ENCODE measurements around the gene EIF5A2.
"Not testable (repeated sequence)": the region's sequence is repeated elsewhere in the genome, so short reads cannot be mapped to it uniquely, and the experiment has no call there.

The EIF5A2 gene

DNA sequence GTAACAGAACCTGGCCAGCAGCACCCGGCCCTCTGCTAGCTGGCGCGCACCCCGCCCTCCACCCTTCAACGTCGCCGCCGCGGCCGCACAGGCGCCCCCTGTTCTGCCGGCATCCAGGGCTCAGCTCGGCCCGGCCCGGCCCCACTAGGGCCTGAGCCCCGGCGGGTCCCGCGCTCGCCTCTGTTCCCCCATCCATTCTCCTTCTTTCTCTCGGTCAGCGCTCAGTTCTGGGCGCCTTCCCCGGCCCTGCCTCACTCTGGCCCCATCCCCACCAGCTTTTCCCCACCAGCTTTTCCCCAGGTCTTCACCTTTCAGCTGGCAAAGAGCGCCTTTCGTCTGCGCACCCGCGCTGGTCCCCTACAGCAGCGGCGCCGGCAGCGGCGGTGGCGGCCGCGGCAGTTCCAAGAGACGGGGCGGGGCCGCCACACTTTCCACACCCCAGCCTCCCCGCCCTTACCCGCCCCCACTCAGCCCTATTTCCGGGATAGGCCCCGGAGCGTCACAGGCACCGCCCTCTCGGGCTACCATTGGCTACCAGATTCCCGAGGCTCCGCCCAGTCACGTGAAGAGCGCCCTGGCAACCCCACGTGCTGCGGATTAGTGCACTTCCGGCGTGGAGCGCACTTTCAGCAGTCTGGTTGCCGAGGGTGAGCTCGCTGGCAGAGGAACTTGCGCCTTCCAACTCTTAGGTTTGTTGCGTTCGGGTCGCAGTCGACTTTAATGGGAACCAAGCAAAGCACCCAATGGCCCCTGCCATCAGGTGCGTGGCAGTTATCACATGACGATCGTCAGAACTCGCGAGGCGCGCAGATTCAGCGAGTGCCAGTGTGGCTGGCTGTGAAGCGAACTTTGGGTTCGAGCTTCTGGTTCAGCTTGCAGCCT lies at the start of gene EIF5A2:
EIF5A2 (minus strand) TSS at position 403 of the 882 bp plus-strand sequence. CDS start 831 bp downstream, outside the sequence.
- DNase-seq (ENCODE audit: low read depth in 2 of 2): peak; percentile 92 to 95

DNA sequence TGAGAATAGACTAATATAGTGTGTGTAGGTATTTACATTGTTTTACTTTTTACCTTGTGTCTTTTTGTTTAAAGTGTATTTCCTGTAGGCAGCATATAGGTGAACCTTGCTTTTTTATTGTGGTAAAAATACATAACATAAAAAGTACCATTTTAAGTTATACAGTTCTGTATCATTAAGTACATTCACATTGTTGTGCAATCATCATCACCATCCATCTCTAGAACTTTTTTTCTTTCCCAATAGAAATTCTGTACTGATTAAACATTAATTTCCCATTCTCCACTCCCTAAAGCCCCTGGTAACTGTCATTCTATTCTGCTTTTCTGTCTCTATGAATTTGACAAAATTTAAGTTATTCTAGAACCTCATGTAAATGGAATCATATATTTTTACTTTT lies 48.2 kb upstream of the EIF5A2 start:
- DNase-seq (ENCODE audit: low read depth in 2 of 2): no peak

DNA sequence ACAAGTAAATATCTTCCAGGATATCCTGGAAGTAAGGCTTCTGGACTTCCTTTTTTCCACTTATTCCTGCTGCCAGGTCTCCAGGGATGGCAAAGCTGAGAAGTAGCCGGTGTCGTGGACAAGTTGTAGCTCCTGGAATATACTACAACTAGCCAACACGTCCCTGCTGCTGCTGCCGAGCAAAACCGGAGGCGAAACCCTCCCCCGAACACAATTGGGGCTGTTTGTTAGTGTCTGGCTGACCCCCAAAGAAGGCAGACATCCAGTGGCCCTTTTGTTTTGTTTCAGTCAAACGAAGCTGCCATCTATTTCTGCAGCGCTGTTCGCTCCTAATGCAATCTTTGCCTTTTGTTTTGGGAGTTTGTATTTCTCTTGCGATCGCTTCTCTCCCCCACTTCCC lies 45.3 kb upstream of the EIF5A2 start:
- DNase-seq (ENCODE audit: low read depth in 2 of 2): no peak

DNA sequence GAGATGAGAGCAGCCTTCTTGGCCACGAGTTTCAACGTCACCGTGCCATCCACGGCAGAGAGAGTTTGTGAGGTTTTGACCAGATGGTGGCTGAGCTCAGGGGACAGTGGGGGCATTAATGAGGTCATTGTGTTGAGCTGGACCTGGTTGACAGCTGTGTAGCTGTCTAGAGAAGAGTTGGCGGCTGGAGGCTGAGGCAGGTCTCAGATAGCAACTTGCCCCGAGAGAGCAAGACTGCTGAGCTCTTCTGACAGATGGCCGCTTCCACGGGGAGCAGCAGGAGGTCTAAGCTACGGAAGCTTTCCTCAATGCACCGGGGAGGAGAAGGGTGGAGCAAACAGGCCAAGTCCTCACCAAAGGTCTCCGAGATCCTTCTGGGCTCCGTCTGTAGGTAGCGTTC lies 44.8 kb upstream of the EIF5A2 start:
- no peak for DNase-seq (ENCODE audit: low read depth in 2 of 2)

DNA sequence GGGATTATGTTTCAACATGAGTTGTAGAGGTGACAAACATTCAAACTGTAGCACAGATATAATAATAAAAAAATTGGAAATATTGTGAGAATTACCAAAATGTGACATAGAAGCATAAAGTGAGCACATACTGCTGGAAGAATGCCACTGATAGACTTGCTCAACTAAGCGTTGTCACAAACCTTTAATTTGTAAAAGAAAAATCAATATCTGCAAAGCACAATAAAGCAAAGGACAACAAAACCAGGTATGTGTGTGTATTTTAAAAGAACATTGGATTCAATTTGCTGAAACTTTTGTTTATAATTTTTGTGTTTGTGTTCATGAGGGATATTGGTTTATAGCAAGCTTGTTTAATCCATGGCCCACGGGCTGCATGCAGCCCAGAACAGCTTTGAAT lies 40.8 kb upstream of the EIF5A2 start:
- DNase-seq (ENCODE audit: low read depth in 2 of 2): no peak

DNA sequence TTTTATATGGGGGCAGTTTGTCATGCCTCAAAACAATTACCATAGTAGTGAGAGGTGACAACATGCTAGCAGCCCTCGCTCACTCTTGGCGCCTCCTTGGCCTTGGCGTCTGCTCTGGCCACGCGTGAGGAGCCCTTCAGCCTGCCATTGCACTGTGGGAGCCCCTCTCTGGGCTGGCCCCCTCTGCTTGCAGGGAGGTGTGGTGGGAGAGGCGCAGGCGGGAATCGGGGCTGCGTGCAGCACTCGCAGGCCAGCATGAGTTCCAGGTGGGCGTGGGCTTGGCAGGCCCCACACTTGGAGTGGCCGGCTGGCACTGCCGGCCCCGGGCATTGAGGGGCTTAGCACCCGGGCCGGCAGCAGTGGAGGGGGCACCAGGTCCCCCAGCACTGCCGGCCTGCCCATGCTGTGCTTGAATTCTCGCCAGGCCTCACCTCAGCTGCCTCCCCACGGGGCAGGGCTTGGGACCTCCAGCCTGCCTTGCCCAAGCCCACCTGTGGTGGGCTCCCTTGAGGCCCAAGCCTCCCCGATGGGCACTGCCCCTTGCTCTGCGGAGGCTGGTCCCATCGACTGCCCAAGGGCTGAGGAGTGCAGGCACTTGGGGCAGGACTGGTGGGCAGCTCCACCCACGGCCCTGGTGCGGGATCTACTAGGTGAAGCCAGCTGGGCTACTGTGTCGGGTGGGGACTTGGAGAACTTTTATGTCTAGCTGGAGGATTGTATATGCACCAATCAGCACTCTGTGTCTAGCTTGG lies 38.8 kb upstream of the EIF5A2 start:
- DNase-seq (ENCODE audit: low read depth in 2 of 2): no peak

DNA sequence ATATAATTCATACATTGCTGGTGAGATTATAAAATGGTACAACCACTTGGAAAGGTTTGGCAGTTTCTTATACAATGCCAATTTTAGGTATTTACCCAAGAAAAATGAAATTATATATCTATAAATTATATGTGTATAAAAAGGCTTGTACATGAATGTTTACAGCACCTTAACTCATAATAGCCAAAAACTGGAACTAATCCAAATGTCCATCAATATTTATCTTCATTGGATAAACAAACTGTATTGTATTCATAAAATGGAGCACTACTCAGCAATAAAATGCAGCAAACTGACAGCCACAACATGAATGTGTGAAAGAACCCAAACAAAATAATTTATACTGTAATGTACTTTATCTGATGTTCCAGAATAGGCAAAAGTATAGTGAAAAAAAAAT lies 33.6 kb upstream of the EIF5A2 start:
- no peak for DNase-seq (ENCODE audit: low read depth in 2 of 2)

DNA sequence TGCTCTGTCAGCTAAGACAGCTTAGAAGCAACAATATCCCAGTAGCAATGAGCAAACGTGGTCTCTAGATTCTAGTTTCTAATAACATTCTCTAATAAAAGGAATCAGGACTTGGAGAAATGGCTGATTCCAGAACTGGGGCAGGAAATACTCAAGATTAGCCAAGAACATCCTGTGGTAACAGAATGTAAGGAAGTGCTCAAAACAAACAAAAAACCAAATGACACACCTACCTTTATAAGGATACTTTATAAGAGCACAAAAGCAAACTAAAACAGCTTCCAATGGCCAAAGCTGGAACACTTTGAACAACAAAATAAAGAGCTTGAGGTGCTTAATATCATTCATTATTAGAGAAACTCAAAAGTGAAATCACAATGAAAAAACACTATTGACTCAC lies 33.1 kb upstream of the EIF5A2 start:
- no peak for DNase-seq (ENCODE audit: low read depth in 2 of 2)

DNA sequence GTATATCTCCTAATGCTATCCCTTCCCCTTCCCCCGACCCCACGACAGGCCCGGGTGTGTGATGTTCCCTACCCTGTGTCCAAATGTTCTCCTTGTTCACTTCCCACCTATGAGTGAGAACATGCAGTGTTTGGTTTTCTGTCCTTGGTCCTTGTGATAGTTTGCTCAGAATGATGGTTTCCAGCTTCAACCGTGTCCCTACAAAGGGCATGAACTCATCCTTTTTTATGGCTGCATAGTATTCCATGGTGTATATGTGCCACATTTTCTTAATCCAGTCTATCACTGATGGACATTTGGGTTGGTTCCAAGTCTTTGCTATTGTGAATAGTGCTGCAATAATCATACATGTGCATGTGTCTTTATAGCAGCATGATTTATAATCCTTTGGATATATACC lies 24.6 kb upstream of the EIF5A2 start:
- DNase-seq (ENCODE audit: low read depth in 2 of 2): not testable (repeated sequence)

DNA sequence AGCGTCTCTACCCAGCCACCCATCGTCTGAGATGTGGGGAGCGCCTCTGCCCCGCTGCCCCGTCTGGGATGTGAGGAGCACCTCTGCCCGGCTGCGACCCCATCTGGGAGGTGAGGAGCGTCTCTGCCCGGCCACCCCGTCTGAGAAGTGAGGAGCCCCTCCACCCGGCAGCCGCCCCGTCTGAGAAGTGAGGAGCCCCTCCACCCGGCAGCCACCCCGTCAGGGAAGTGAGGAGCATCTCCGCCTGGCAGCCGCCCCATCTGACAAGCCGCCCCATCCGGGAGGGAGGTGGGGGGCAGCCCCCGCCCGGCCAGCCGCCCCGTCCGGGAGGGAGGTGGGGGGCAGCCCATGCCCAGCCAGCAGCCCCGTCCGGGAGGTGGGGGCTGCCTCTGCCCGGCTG lies 15.1 kb upstream of the EIF5A2 start:
- not testable (repeated sequence) for DNase-seq (ENCODE audit: low read depth in 2 of 2)

DNA sequence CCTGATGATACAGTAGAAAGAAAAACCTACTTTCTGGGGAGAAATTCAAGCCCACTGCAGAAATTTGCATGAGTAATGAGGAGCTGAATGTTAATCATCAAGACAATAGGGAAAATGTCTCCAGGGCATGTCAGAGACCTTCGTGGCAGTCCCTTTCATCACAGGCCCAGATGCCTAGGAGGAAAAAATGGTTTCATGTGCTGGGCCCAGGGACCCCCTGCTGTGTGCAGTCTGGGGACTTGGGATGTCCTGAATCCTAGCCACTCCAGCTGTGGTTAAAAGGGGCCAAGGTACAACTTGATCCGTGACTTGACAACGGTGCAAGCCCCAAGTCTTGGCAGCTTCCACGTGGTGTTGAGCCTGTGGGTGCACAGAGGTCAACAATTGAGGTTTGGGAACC lies 10.3 kb upstream of the EIF5A2 start:
- DNase-seq (ENCODE audit: low read depth in 2 of 2): no peak

DNA sequence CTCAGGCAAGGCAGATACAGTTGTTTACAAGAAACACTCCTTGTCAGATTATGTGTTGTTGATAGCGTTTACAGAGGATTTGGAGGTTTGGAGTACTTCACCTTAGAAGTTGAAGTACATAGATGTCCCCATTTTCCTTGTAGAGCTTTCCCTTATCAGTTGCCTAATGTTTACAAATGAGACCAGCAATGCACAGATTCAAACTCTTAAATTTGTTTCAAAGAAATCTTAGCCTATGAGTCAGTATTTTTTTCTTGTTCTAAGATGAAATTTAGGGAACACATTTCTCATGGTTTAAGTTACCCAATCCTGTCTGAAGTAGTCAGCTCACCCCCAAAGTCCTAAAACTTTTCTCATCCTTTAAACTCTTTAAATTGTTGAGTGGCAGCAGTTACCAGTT lies 6.3 kb upstream of the EIF5A2 start:
- DNase-seq (ENCODE audit: low read depth in 2 of 2): no peak

DNA sequence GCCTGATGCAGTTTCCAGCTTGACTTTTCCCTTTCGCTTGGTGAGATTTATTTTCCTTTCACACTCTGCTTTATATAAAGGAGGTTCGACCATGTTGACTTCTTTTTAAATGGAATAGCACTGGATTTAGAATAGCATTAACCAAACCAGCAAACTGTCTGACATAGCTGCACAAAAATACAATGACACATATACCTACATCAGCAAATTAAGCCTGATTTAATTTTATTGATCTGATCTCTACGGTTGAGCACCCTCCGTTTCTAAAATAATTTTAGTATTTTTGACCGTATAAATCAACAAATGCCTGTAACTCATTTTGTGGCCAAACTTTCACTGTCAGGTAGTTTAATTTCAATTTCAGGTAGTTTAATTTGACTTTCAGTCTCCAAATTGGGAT lies 5.8 kb upstream of the EIF5A2 start:
- DNase-seq (ENCODE audit: low read depth in 2 of 2): no peak

DNA sequence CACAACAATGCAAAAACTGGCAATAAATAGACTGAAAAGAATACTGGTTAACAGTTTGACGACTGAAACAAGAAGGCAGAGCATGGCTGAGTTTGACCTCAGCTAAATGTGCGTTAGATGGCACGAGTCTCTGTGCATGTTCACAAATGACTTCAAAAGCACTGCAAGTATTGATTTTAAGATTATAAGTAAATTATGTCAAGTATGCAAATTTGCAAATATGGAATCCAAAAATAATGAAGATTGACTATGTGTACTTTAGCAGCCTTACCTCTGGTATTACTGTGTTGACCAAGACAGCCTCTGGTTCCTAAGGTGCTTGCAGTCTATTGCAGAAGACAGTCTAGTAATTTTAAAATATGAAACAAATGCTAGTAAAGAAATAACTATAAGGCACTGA lies 2.6 kb upstream of the EIF5A2 start:
- DNase-seq (ENCODE audit: low read depth in 2 of 2): no peak

DNA sequence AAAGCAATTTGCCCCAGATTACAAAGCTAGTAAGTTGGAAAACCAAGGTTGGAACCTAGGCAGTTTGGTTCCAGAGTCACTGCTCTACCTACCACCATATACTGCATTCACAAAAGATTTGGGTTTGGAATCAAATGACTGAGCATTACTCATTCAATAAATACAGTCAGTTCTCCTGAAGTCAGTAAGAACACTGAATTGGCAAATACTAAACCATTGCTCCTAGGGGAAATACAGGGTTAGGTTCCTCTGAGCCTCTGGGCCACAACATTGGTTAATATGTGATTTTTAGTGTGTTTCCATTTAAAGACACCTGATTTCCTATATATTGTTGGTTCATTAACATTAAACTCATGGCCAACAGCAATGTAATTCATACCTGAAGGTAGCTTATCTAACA lies 2.1 kb upstream of the EIF5A2 start:
- no peak for DNase-seq (ENCODE audit: low read depth in 2 of 2)

DNA sequence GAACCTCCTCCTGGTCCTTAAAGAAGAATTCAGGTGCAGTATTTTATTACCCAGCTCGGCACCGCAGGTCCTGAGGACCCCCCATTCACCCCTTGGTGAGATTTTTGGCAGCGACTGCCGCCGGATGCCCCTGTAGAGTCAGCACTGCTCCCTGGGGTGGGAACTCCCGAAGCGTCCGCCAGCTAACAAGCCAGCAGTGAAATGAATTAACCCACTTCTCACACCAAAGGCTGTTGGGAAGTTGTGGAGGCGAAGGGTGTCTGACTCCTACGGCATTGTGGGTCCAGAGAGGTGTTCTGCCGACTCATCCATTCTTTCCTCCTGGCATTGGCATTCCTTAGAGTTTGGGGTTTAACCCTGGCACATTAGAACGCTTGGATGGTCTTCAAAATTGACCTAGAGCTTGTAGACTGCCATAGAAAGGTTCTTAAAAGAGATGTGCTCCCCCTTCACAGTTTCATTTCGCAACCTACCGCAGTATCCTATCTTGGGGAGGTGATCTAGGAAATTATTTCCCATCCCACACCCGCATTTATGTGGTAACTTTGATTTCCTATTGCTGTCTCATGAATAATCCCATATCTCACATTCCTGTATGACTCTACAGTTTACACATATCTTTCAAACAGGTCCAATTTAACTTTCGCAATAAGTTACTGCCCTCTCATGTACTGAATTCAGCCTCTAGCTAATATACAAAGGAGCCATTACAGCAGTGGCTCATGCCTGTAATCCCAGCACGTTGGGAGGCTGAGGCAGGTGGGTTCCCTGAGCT lies 879 bp upstream of the EIF5A2 start:
- DNase-seq (ENCODE audit: low read depth in 2 of 2): no peak

DNA sequence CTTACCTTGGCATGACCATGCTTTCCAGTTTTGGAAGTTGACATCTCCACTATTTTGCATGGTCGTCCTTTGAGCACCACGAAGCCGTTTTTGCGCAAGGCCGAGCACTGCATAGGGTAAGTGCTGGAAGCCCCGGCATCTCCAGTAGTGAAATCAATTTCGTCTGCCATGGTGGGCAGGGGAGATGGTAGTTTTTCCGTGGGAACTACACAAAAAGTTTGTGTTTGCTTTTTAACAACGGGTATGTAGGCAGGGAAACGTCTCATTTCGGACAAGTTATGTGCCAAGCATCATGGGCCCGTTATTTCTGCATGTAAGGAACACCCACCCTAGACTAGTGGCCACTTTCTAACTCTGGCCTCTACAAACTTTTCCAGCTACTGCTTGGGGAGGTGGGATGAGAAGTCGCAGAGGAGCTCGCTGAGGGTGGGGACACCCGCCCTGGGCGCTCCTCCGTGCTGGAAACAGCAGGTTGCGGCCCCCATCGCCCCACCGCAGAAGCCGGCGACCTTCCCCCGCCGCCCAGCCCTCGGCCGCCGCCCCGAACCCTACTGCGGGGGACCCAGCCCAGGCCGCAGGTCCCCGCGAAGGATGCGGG lies 701 bp downstream of the EIF5A2 start:
- DNase-seq (ENCODE audit: low read depth in 2 of 2): no peak

DNA sequence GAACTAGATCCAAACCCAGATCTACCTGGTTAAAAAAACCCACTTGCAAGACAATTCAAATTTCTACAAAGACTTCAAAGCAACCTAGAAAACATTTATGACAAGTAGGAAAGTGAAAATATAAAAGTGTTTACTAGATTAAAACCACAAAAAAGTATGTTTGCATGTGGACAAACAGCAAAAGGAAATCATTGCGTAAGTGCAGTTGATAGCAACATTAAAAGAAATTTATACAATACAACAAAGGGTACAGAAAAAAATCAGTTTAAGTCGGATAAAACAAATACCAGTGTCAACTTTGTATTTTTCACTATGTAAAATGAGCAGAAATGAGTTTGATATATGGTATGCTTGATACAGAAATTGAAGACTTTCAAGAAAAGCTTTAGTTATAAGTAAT lies 2.6 kb downstream of the EIF5A2 start:
- no peak for DNase-seq (ENCODE audit: low read depth in 2 of 2)

DNA sequence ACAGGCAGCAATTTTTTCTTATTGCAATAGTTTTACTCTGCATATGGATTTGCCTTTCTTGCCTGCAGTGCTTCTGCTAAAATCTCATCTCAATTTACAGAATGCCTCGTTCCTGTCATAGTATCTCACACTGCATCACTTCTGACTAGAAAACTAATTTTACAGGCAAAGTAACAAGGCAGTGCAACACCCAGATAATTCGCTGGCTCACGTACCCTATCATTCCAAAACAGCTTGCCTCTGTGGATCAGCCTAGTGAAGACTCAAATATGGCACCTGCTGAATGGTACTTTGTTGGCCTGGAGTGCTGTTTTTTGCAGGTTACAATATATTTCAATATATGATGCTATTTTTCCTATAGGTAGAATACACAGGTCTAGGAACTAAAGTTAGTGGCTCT lies 5.3 kb downstream of the EIF5A2 start:
- DNase-seq (ENCODE audit: low read depth in 2 of 2): no peak

DNA sequence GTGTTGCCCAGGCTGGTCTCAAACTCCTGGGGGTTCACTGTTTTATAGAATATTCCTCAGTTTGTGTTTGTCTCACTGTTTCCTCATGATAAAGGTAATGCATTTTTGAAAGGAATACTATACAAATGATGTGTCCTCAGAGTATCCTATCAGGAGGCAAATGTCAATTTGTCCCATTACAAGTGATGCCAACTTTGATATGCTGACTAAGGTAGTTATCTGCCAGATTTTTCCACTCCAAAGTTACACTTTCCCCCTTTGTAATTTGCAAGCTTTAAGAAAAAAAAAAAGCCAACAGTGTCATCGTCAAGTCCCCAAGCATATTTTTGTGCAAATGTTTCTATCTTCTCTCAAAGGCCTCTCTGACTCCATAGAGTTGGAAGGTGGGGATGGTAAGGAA lies 9.0 kb downstream of the EIF5A2 start:
- DNase-seq (ENCODE audit: low read depth in 2 of 2): no peak

DNA sequence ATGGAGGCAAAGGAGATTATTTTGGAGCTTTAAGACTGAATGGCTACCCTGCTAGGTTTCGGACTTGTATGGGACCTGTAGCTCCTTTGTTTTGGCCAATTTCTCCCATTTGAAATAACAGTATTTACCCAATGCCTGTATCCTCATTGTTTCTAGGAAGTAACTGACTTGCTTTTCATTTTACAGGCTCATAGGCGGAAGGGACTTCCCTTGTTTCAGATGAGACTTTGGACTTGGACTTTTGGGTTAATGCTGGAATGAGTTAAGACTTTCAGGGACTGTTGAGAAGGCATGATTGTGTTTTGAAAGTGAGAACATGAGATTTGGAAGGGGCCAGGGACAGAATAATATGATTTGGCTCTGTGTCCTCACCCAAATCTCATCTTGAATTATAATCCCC lies 10.5 kb downstream of the EIF5A2 start:
- DNase-seq (ENCODE audit: low read depth in 2 of 2): no peak

DNA sequence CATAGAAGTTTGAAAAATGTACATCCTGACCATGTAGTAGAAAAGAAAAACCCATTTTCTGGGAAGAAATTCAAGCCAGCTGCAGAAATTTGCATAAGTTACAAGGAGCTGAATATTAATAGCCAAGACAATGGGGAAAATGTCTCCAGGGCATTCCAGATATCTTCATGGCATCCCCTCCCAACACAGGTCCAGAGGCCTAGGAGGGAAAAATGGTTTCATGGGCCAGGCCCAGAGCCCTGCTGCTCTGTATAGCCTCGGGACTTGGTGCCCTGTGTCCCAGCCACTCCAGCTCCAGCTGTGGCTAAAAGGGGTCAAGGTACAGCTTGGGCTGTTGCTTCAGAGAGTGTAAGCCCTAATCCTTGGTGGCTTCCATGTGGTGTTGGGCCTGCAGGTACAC lies 11.2 kb downstream of the EIF5A2 start:
- not testable (repeated sequence) for DNase-seq (ENCODE audit: low read depth in 2 of 2)

All from stimulated activated CD8-positive, alpha-beta memory T cell treated with anti-CD3 and anti-CD28 coated beads, Interleukin-15, amount 100 ng/mL, for 48 hours (primary cell).